Stimulated activated CD8-positive, alpha-beta memory T cell treated with anti-CD3 and anti-CD28 coated beads, Interleukin-4, amount 100 ng/mL, for 24 hours (primary cell): ENCODE data around the gene SH3BP4.
"Not testable (repeated sequence)": the region's sequence is repeated elsewhere in the genome, so short reads cannot be mapped to it uniquely, and the experiment has no call there.

Experiments used
- DNase-seq: peaks from one replicate; pipeline ENCODE4 v3.0.0-alpha.2; 2020; ENCODE audit warnings: low read depth

SH3BP4 gene

DNA sequence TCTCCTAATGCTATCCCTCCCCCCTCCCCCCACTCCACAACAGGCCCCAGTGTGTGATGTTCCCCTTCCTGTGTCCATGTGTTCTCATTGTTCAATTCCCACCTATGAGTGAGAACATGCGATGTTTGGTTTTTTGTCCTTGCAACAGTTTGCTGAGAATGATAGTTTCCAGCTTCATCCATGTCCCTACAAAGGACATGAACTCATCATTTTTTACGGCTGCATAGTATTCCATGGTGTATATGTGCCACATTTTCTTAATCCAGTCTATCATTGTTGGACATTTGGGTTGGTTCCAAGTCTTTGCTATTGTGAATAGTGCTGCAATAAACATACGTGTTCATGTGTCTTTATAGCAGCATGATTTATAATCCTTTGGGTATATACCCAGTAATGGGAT lies 105.8 kb downstream of the SH3BP4 start:
- DNase-seq = not testable (repeated sequence)

GRCh38 chr2:235059161-235059560 lies 107.3 kb downstream of the SH3BP4 start:
- DNase-seq = no peak

- DNase-seq = no peak
Measured at GRCh38 chr2:235061656-235062055, 109.8 kb downstream of the SH3BP4 start.

DNA sequence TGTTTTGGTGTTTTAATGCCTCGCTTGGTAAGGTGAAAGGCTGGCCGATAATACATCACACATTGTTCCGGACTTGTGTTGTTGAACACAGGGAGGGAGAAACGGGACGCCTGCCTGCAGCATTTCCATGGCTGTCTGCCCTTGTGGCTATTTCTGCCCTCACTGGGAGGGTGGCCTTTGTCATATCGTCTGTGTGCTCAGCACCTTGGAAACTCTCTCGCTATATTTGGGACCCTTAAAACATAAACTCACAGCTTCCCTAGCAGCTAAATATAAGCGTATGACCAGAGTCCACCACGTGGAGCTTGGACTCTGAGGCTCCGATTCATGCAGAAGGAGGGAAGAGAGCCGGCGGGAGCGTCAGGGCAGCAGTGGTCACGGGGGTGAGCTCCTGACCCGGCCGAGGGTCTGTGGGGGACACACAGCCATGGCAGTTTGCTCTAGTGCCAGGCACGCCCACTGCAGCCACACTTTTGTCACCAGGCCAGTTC lies 111.7 kb downstream of the SH3BP4 start:
- DNase-seq = no peak

DNA sequence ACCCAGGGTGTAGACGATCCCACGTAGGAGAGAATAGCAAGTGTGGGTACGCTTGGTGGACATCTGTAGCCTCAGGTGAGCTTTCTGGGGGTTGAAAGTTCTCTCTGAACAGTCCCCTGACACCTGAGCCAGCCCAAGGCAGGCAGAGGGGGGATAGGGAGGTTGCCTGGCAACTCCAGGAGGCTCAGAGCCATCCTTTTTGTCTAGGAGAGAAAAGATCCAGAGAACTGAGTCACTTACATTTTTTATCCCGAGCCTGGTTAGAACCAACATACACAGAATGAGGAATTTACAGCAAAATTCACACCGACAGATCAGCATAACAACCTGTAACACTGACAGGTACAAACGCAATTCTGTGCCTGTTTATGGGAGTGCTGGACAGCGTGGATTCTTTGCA lies 113.2 kb downstream of the SH3BP4 start:
- no peak for DNase-seq

DNA sequence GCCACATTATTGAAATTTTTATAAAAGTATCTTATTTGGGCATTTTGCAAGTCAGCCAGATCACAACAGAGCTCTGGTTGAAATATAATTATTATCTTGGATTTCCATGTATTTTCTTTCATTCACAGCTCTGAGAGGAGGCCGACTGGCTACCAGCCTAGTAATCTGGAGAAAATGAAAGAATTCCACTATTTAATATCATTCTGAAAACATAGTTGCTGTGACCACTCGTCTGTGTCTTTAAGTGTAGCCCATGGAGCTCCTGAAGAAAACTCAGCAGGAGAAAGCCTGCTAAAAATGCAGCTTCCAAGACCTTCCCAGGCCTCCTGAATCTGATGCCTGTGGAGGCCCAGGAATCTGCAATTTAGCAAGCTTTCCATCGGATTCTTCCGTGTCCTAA lies 114.7 kb downstream of the SH3BP4 start:
- no peak for DNase-seq

GRCh38 chr2:235066895-235067294 lies 115.1 kb downstream of the SH3BP4 start:
- no peak for DNase-seq

DNA sequence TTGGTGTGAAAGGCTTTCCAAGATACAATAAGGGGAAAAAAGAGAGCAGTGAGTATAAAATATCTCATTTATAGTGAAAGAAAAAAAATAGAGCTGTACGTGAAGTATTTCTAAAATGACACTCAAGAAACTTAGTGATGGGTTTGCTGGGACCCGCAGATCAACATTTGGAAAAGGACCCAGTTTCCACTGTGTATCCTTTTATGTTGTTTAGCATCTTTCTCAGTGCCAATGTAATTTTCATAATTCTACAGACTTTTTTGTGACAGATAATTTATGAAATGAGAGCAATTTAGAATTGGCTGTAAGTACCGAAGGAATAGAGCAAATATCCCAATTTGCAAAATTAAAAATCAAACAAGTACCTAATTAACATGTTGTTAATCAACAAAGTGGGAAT lies 116.9 kb downstream of the SH3BP4 start:
- no peak for DNase-seq

- no peak for DNase-seq
Measured at GRCh38 chr2:235070063-235070706, 118.4 kb downstream of the SH3BP4 start.

DNA sequence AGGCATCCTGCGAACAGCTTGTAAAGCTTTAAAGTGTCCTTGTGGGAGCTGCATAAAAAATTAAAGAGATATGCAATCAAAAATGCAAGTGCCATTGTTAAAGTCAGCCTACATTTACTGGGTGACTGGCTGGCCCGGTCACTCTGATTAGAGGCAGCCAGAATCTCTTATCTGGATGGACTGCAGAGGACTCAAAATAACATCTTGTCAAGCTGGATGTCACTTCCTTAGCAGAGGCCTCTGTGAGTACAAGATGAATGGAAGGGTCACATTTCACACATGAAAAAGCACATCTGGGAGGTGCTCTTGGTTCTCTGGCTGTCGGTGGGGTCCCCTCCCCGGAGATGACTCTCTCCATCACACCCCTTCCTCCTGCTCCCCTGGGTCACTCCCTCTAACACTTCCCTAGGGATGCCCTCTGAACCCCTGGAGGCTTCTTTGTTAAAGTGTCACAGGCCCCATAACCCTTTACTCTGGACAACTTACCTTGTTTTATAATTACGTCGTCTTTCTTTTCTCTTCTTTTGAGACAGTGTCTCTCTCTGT lies 122.1 kb downstream of the SH3BP4 start:
- DNase-seq = no peak

DNA sequence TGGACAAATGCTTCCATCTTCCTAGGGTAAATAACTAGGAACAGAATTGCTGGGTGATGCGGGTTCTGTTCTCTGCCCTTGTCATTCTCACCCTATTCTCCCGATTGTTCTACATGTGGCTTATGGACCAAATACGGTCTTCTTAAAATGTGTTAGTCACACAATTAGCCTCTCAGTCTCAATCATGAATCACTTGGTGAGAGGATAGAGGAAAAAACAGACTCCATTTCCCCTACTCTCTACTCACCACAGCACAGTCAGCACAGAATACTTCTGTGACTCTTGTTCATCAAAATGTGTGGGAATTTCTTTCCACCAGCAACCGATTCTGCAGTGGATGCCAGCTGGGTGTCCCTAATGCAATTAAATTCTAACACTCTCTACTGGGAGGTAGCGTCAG lies 125.2 kb downstream of the SH3BP4 start:
- no peak for DNase-seq

- DNase-seq = no peak
Measured at GRCh38 chr2:235078182-235078581, 126.4 kb downstream of the SH3BP4 start.

- no peak for DNase-seq
Measured at GRCh38 chr2:235078914-235079472, 127.2 kb downstream of the SH3BP4 start.

- DNase-seq = no peak
Measured at GRCh38 chr2:235080101-235080500, 128.3 kb downstream of the SH3BP4 start.

DNA sequence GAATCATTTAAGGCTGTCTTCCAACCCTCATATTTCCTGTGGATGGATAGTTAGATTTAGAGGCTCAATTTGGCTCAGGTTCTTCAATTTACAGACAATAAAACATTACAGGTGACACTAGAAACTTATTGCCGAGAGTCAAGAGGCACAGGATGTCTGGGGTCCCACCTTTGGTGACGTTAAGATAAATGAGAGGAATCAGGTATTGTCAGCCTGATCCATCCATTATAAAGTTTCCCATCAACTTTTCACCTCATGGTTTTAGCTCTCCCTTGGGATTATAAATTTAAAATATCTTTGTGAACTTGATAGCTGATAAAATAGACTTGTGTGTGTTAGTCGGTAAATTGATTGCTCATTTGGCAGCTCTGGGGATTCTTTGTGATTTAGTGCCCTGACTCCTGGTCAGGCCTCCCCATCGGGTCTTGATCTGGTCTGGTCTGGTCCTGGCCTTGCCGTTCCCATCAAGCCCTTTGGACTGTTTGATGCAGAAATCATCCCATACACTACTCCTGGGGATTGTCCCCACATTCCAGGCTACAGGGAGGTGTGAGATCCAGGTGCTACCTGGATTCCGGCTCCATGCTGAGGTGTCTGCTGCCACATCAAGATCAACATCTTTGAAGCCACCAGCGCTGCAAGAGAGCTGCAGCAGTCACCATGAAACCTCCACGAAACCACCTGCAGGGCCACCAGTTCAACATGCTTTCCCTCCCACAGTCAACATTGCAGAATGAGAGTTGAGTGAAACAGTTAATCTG lies 130.9 kb downstream of the SH3BP4 start:
- no peak for DNase-seq

DNA sequence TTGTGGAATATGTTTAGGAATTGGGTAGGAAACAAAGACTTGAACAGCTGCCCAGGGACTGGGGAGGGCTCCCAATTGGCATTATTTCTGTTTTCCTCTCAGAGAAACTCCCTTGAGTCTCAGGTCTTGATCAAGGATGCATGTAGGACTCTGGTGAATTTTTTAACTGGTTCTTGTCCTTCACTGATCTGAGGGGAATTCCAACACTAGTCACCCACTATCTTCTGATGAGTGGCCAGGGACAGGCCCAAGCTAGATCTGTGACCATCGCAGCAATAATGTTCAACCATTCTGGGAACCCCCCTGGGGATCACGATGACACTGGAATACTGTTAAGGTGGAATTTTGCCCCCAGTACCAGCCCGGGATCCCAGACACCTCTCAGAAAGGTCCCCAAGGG lies 132.0 kb downstream of the SH3BP4 start:
- no peak for DNase-seq

GRCh38 chr2:235084424-235084823 lies 132.6 kb downstream of the SH3BP4 start:
- DNase-seq = no peak

DNA sequence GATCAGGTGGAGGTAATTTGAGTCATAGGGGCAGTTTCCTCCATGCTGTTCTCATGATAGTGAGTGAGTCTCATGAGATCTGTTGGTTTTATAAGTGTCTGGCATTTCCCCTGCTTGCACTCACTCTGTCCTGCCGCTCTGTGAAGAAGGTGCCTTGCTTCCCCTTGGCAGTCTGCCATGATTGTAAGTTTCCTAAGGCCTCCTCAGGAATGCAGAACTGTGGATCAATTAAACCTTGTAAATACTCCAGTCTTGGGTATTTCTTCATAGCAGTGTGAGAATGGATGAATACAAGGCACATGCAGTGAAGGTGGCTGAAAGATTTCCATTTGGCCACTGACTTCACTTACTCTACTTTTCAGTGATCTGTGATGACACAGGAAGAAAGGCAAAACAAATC lies 133.7 kb downstream of the SH3BP4 start:
- DNase-seq = no peak

DNA sequence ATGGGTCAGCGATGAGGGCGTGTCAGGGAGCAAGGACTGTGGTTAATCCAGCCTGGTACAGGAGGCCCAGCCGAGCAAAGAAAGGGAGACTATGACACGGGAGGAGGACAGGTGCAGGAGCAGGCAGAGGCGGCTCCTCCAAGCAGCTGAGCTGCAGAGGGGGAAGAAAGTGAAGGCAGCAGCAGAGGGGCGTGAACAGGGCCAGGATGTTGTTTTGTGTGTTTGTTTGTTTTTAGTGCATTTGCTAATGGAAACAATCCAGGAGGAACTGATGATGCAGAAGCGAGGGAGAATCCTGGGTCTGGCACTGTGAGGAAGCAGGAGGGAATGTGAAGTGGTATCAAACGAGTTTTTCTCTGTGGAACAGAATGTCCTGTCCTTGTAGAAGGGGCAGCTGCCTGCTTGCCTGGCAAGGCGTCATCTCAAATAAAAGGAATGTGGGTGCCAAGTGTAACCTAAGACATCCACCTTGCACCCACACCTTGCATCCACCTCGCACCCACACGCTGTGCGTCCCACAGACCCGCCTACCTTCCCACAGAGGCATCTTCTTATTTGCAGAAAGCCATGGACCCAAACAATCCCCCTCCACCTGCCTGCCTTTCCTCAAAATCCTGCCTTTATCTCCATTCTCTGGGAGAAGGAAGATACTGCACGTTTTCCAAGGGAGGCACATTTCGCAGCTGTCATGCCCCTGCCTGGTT lies 134.8 kb downstream of the SH3BP4 start:
- DNase-seq = no peak

- no peak for DNase-seq
Measured at GRCh38 chr2:235087832-235088495, 136.1 kb downstream of the SH3BP4 start.

DNA sequence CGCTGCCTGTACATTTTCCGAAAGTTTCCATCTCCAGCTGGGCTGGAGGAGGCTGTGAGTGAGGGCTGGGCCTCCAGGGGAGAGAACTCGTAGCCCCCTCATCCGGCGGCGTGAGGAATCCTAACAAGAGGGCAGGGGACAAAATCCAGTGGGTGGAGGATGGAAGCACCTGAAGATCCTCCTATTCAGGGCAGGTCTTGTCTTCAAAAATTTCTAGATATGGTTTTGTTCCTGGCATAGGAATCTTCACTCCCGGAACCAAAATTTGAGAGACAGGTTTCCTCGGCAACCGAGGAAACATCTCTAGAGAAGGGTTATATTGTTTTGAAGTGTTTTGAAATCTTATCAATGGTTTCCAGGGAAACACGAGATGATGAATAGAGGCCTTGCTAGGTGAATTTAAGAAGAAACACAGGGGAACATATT lies 136.7 kb downstream of the SH3BP4 start:
- DNase-seq = no peak

DNA sequence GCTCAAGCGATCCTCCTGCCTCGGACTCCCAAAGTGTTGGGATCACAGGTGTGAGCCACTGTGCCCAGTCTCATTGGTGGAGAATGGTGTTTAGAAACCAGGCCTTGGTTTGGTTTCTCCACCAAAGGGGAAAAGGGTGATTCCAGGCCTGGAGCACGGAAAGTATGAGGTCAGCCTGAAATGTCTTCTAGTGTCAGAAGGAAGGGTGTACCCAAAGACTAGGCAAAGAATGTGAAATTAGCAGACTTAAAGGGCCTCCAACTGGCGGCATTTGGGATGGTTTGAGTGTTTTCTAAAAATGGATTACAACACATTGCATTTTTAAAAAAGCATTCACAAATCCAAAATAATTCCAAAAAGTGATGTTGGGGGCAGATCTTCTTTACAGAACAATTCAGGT lies 139.6 kb downstream of the SH3BP4 start:
- DNase-seq = no peak
